HEK293 (cell line): Measurements from ENCODE around the gene PKNOX2.

Source experiments
- PRDM10 ChIP-seq: fragments of 450-650 bp; formaldehyde crosslinking; IDR thresholded peaks from 2 replicates; pipeline ENCODE4 v1.5.1; 2016; ENCODE audit warnings: missing biosample characterization, missing genetic modification characterization
- PRDM4 ChIP-seq: fragments of 450-650 bp; formaldehyde crosslinking; IDR thresholded peaks from 2 replicates; pipeline ENCODE4 v1.5.1; 2017; ENCODE audit warnings: missing biosample characterization, missing genetic modification characterization
- ZNF223 ChIP-seq: fragments of 450-650 bp; formaldehyde crosslinking; IDR thresholded peaks from 2 replicates; pipeline ENCODE4 v1.5.1; 2016; ENCODE audit warnings: missing biosample characterization, missing genetic modification characterization
- ZNF488 ChIP-seq: fragments of 450-650 bp; formaldehyde crosslinking; IDR thresholded peaks from 2 replicates; pipeline ENCODE4 v1.5.1; 2016; ENCODE audit warnings: missing biosample characterization, missing genetic modification characterization
- ZNF629 ChIP-seq: fragments of 450-650 bp; formaldehyde crosslinking; IDR thresholded peaks from 2 replicates; pipeline ENCODE4 v1.5.1; 2017; ENCODE audit warnings: missing biosample characterization, missing genetic modification characterization
- ZNF707 ChIP-seq: fragments of 450-650 bp; formaldehyde crosslinking; IDR thresholded peaks from 2 replicates; pipeline ENCODE4 v1.5.1; 2016; ENCODE audit warnings: missing biosample characterization, missing genetic modification characterization
- TF ChIP-seq, protein P1 (sequence below): fragments of 450-650 bp; formaldehyde crosslinking; IDR thresholded peaks from 2 replicates; pipeline ENCODE4 v1.5.1; 2016; ENCODE audit warnings: missing biosample characterization, missing genetic modification characterization

DNA sequence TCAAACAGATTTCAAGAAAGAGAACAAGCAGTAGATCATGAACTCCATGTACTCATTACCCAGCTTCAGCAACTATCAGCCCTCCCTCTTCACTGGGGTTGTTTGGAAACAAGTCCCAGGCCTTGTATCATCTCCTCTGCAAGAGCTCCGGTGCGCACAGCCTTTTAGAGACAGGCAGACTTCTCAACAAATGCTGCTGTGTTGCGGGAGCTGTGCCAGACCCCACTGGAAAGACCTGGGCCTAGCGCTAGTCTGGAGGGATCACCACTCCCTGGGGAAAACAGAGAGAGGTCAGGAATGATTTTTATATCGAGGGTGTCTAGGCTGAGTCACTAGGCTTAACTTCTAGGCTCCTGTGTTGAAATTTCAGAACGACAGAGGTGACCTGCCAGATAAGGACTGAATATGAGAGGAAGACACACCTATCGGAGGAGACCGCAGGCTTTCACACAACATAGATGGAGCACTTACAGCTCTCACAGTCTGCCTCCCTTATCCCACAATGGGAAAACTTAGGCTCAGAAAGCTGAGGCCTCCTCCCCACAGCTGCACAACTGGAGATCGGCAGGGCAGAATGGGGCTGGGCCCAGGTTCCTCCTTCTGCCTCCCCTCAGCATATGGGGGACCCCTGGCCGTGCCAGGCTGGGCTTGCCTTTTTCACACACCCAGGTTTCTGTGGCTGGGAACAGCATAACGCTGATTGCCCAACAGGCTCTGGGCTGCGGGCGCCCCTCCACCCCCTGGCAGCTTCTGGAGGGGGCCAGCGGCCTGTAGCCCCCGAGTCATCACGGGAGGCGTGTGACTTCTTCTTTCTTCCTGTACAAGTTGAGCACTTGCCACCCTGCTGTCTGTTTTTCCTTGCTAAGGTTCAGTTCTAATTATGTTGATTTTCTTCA, 86.0 kb downstream of the PKNOX2 start:
- TF ChIP-seq ZNF629 (tag by site-specific recombination), result no peak
- TF ChIP-seq, protein P1, sequence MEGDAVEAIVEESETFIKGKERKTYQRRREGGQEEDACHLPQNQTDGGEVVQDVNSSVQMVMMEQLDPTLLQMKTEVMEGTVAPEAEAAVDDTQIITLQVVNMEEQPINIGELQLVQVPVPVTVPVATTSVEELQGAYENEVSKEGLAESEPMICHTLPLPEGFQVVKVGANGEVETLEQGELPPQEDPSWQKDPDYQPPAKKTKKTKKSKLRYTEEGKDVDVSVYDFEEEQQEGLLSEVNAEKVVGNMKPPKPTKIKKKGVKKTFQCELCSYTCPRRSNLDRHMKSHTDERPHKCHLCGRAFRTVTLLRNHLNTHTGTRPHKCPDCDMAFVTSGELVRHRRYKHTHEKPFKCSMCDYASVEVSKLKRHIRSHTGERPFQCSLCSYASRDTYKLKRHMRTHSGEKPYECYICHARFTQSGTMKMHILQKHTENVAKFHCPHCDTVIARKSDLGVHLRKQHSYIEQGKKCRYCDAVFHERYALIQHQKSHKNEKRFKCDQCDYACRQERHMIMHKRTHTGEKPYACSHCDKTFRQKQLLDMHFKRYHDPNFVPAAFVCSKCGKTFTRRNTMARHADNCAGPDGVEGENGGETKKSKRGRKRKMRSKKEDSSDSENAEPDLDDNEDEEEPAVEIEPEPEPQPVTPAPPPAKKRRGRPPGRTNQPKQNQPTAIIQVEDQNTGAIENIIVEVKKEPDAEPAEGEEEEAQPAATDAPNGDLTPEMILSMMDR (tag by site-specific recombination), result no peak
- TF ChIP-seq PRDM4 (tag by site-specific recombination), result no peak
- no peak for TF ChIP-seq ZNF488
- no peak for TF ChIP-seq ZNF707
- no peak for TF ChIP-seq PRDM10
- no peak for TF ChIP-seq ZNF223 (tag by site-specific recombination)
